MM.1S (cell line): ENCODE results near the gene NFAM1.

Experiments
- EZH2 ChIP-seq: fragments of 300-600 bp; sonication (generic); optimal IDR thresholded peaks from 2 replicates; pipeline ENCODE3; 2017; ENCODE audit warnings: low read depth, mild to moderate bottlenecking, antibody characterized with exemption, low read length, mixed read lengths
- EZH2phosphoT487 ChIP-seq: fragments of 300-600 bp; sonication (generic); IDR thresholded peaks from 2 replicates; pipeline ENCODE4 v1.6.1; 2018; ENCODE audit warnings: antibody characterized with exemption, low read length
- TF ChIP-seq, protein P1 (sequence below): fragments of 300-600 bp; sonication (generic); IDR thresholded peaks from 2 replicates; pipeline ENCODE4 v1.5.1; 2016; ENCODE audit warnings: antibody characterized with exemption, low read length, mixed read lengths

DNA sequence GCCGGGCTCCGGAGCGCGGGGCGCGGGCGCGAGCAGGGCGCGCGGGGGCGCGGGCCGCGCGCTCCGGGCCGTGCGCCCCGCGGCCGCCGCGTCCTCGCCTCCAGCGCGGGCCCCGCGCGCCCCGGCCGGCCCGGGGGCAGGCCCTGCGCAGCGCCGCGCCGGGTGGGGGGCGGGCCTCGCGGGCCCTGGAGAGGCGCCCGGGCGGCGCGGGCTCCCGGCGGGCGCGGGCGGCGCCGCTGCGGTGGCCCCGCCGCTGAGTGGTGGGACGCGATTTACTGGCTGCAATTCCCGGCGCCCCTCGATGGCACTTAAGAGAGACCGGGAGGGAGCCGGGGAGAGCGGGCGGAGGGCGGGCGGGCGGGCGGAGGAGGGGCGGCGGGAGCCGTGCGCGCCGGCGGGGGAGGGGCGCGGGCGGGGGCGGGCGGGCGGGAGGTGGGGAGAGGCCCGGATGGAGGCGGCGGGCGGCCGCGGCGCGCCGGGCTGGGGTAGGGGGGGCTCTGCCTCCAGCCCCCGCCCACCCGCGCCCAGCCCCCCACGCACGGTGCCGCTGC lies 88.6 kb downstream of the NFAM1 start:
- TF ChIP-seq, protein P1, sequence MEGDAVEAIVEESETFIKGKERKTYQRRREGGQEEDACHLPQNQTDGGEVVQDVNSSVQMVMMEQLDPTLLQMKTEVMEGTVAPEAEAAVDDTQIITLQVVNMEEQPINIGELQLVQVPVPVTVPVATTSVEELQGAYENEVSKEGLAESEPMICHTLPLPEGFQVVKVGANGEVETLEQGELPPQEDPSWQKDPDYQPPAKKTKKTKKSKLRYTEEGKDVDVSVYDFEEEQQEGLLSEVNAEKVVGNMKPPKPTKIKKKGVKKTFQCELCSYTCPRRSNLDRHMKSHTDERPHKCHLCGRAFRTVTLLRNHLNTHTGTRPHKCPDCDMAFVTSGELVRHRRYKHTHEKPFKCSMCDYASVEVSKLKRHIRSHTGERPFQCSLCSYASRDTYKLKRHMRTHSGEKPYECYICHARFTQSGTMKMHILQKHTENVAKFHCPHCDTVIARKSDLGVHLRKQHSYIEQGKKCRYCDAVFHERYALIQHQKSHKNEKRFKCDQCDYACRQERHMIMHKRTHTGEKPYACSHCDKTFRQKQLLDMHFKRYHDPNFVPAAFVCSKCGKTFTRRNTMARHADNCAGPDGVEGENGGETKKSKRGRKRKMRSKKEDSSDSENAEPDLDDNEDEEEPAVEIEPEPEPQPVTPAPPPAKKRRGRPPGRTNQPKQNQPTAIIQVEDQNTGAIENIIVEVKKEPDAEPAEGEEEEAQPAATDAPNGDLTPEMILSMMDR, result no peak
- TF ChIP-seq EZH2phosphoT487 (no peak), EZH2 (no peak)
